ENCODE measurements around the gene RASSF5.
A peak's percentile ranks its signal among the peaks of the same experiment; 100 is the strongest.

Gene RASSF5

GRCh38 chr1:206468571-206468970 is 38.8 kb upstream of the RASSF5 start:
- TF ChIP-seq, protein P1, sequence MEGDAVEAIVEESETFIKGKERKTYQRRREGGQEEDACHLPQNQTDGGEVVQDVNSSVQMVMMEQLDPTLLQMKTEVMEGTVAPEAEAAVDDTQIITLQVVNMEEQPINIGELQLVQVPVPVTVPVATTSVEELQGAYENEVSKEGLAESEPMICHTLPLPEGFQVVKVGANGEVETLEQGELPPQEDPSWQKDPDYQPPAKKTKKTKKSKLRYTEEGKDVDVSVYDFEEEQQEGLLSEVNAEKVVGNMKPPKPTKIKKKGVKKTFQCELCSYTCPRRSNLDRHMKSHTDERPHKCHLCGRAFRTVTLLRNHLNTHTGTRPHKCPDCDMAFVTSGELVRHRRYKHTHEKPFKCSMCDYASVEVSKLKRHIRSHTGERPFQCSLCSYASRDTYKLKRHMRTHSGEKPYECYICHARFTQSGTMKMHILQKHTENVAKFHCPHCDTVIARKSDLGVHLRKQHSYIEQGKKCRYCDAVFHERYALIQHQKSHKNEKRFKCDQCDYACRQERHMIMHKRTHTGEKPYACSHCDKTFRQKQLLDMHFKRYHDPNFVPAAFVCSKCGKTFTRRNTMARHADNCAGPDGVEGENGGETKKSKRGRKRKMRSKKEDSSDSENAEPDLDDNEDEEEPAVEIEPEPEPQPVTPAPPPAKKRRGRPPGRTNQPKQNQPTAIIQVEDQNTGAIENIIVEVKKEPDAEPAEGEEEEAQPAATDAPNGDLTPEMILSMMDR (IDR thresholded peaks at IDR 0.05; ENCODE audit: low read depth, low read length, missing control alignments), result no peak
- DNase-seq, result no peak
- H3K4me3 ChIP-seq (ENCODE audit: low read depth, low read length), result no peak overlapping the region
- H3K36me3 ChIP-seq (replicated peaks), result no peaks in the 10 kb centered on the region
- in situ Hi-C loops (cut with HindIII; ENCODE audit: low pct_ligation_motif_present, low sequenced_read_pairs), result no loop called here
- H3K27me3 ChIP-seq (replicated peaks), result no peaks in the 10 kb centered on the region
- H3K27ac ChIP-seq, result no peak overlapping the region

DNA sequence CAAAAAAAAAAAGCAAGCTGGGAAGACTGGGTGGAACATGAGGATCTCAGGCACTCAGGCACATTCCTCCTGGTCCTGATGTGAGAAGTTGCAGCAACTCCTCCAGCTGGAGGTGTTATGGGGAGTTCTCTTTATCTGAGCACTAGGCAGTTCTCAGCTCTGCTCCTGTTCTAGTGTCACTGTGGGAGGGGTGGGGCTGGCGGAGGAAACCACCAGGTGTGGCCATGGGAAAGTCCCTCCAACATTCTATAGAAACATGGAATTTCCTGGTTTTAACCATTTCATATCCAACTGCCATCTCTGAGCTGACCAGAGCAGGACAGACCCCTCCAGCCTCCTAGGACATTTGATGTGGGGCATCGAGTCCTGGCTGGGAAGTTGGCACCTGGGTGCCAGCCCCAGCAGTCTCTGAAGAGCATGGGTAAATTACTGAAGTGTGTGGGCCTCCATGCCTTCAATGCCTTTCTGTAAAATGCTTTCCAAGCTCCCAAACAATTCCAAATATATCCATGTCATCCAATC is 37.9 kb upstream of the RASSF5 start:
- no peak overlapping the region for H3K27ac ChIP-seq
- TF ChIP-seq, protein P1 (IDR thresholded peaks at IDR 0.05; ENCODE audit: low read depth, low read length, missing control alignments), result no peak
- H3K27me3 ChIP-seq (replicated peaks), result no peaks in the 10 kb centered on the region
- H3K4me3 ChIP-seq (ENCODE audit: low read depth, low read length), result peak overlapping the region; percentile 86
- in situ Hi-C loops (cut with HindIII; ENCODE audit: low pct_ligation_motif_present, low sequenced_read_pairs), result no loop called here
- peaks cover 6% of the 10 kb centered on the region for H3K36me3 ChIP-seq (replicated peaks)
- DNase-seq, result no peak

DNA sequence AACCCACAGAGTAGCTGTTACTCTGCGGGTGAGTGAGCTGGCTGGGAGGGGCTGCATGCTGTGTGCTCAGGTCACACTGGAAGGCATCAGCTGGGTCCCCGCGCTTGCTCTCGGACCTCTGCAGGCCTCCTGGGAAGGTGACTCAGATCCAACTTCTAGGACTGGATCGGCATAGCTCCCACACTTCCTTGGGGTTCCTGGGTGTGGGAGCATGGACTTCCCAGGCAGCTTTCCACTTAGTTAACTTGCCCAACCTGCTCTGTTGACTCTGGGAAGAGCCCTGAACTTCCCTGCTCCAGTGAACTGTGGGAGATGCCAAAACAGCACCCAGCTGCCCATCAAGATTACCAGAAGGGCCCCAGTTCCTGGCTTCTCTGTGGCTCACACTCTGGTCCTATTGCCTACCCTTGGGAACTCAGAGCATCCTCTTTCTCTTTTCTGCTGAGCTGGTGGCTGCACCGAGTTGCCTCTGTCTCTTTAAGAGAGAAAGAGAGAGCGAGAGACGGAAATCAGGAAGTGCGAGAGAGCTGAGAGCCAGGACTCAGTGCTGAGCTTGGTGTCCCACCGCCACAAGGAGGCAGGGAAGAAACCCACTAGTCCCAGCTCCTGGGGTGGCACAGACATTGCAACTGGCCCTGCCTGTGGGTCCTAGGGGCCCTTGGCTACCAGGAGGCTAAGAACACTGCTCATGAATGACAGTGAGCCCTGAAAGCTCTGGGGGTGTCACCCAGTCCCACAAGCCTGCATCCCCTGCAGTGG is 37.2 kb upstream of the RASSF5 start, which contains the start of gene IKBKE:
Gene IKBKE (plus strand): TSS at position 544 of the 759 bp plus-strand sequence. CDS start 2,752 bp downstream, outside the sequence.
- peak within 1 kb of the TSS; percentile 67 for H3K27ac ChIP-seq
- peak within 1 kb of the TSS; percentile 86 for H3K4me3 ChIP-seq (ENCODE audit: low read depth, low read length)
- in situ Hi-C loops (cut with HindIII; ENCODE audit: low pct_ligation_motif_present, low sequenced_read_pairs), result no loop called here
- H3K36me3 ChIP-seq (replicated peaks), result peaks cover 13% of the 10 kb centered on the region
- DNase-seq, result peak; percentile 62
- TF ChIP-seq, protein P1 (IDR thresholded peaks at IDR 0.05; ENCODE audit: low read depth, low read length, missing control alignments), result peak; percentile 60
- no peaks in the 10 kb centered on the region for H3K27me3 ChIP-seq (replicated peaks)

DNA sequence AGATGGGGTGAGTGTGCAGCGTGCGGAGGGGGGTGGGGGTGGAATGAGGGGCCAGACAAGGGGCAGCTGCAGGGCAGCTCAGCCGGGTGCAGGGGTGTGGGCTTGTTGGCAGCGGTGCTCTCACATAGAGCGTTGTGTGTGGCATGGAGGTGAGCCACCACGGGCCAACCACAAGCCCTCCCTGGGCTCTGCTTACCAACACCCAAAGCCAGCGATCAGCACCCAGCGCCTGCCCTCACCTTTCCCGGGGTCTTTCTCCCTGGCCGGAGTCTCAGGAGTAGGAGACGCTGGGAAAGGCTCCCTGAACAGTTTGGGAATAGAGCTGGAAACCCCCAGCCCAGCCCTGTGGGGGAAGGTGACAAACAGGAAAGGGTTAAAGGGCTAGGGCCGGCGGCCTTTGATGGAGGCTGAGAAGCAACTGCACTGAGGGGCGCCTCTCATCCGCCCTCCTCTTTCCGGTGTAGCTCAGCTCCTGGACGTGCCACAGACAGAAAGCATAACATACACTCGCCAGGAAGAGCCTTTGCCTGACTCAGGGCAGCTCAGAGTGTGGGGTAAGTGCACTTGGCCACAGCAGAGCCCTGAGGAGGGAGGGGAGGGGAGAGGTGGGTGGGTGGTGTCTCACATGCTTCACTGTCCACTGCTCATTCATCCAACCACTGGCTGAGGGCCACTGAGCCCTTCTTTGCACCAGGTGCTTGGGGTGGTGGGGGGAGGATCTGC is 36.5 kb upstream of the RASSF5 start:
- H3K36me3 ChIP-seq (replicated peaks), result peaks cover 20% of the 10 kb centered on the region
- peak overlapping the region; percentile 86 for H3K4me3 ChIP-seq (ENCODE audit: low read depth, low read length)
- TF ChIP-seq, protein P1 (IDR thresholded peaks at IDR 0.05; ENCODE audit: low read depth, low read length, missing control alignments), result no peak
- H3K27me3 ChIP-seq (replicated peaks), result no peaks in the 10 kb centered on the region
- DNase-seq, result peak; percentile 73
- in situ Hi-C loops (cut with HindIII; ENCODE audit: low pct_ligation_motif_present, low sequenced_read_pairs), result no loop called here
- H3K27ac ChIP-seq, result peak overlapping the region; percentile 67

GRCh38 chr1:206471415-206471801 is 35.9 kb upstream of the RASSF5 start:
- DNase-seq, result no peak
- TF ChIP-seq, protein P1 (IDR thresholded peaks at IDR 0.05; ENCODE audit: low read depth, low read length, missing control alignments), result no peak
- Histone ChIP-seq H3K27me3 (replicated peaks) (no peaks in the 10 kb centered on the region), H3K4me3 (ENCODE audit: low read depth, low read length) (peak overlapping the region; percentile 86), H3K27ac (peak overlapping the region; percentile 18), H3K36me3 (replicated peaks) (peaks cover 25% of the 10 kb centered on the region)
- in situ Hi-C loops (cut with HindIII; ENCODE audit: low pct_ligation_motif_present, low sequenced_read_pairs), result no loop called here
